H1 (cell line): Measurements from ENCODE around the gene ZNF280B. TPM values are rescaled to one million over a fixed set of nuclear protein-coding genes. Genes with fewer than 3 reads are reported as not detected.

ENCODE experiments used
- CTCF ChIA-PET: fragments of 300-600 bp; sonication (Branson Sonifier 250); formaldehyde crosslinking; loops from one replicate; lab custom pipeline; 2021; ENCODE audit not compliant: partially characterized antibody; lab: Charles Lee
- POLR2A ChIA-PET: fragments of 300-600 bp; sonication (Branson Sonifier 250); formaldehyde crosslinking; loops from one replicate; lab custom pipeline; 2021; ENCODE audit warnings: inconsistent platforms; ENCODE audit not compliant: partially characterized antibody; lab: Charles Lee
- DNase-seq, 2 experiments: peaks; one replicate each; pipeline versions ENCODE4 v3.0.0 to v3.0.0-alpha.2; 2010 to 2022; ENCODE audit warnings: low spot score in 2 of 2, low read depth in 1 of 2, mixed read lengths in 1 of 2
- FAIRE-seq: peaks from 2 replicates; lab custom pipeline; 2011; peaks lifted over from hg19 to GRCh38; lab: Jason Lieb, UNC
- H2AFZ ChIP-seq: 2 replicates; pipeline ENCODE4 v1.8.1; 2012; ENCODE audit warnings: low read length, inconsistent platforms
- H2AK5ac ChIP-seq: 2 replicates; pipeline ENCODE4 v1.6.1; 2013; ENCODE audit warnings: low read depth, low read length
- H2BK120ac ChIP-seq: replicated peaks from 2 replicates; pipeline ENCODE3; 2013; ENCODE audit warnings: low read depth, low read length, inconsistent platforms
- H2BK12ac ChIP-seq: 2 replicates; pipeline ENCODE4 v1.6.1; 2013; ENCODE audit warnings: low read depth, low read length
- H2BK15ac ChIP-seq: 2 replicates; pipeline ENCODE4 v1.6.1; 2013; ENCODE audit warnings: low read length
- H2BK20ac ChIP-seq: 2 replicates; pipeline ENCODE4 v1.6.1; 2013; ENCODE audit warnings: low read length
- H2BK5ac ChIP-seq: 2 replicates; pipeline ENCODE4 v1.6.1; 2013; ENCODE audit warnings: low read depth, low read length
- H3K14ac ChIP-seq: 2 replicates; pipeline ENCODE4 v1.6.1; 2013; ENCODE audit warnings: inconsistent platforms; ENCODE audit not compliant: insufficient read length
- H3K18ac ChIP-seq: 2 replicates; pipeline ENCODE4 v1.6.1; 2013; ENCODE audit warnings: low read length; ENCODE audit errors: extremely low read depth
- H3K23ac ChIP-seq: 2 replicates; pipeline ENCODE4 v1.6.1; 2013; ENCODE audit warnings: inconsistent platforms; ENCODE audit not compliant: insufficient read length
- H3K23me2 ChIP-seq: 2 replicates; pipeline ENCODE4 v1.6.1; 2013; ENCODE audit warnings: low read depth, low read length
- H3K27ac ChIP-seq: 2 replicates; pipeline ENCODE4 v1.6.1; 2011; ENCODE audit warnings: low read depth, low read length, inconsistent platforms
- H3K27me3 ChIP-seq, 4 experiments: replicated peaks in 1 of 4; 1 replicate in 1 of 4; 2 replicates in 3 of 4; pipeline versions ENCODE4 v1.6.1 to v1.8.1; 2011 to 2013; ENCODE audit warnings: low read length in 3 of 4, mild to moderate bottlenecking in 3 of 4, inconsistent platforms in 2 of 4, mixed read lengths in 2 of 4, moderate library complexity in 1 of 4; ENCODE audit not compliant: control insufficient read depth in 3 of 4, insufficient read depth in 3 of 4; ENCODE audit errors: extremely low read depth in 1 of 4
- H3K36me3 ChIP-seq, 4 experiments: 2 replicates each; pipeline versions ENCODE4 v1.6.1 to v1.8.1; 2011 to 2013; ENCODE audit warnings: mild to moderate bottlenecking in 4 of 4, low read length in 3 of 4, moderate library complexity in 2 of 4, control low read depth in 1 of 4, inconsistent platforms in 1 of 4; ENCODE audit not compliant: insufficient read depth in 4 of 4, control insufficient read depth in 2 of 4
- H3K4ac ChIP-seq: replicated peaks from 2 replicates; pipeline ENCODE3; 2013; ENCODE audit warnings: low read length, low read depth, mixed read lengths, inconsistent platforms; ENCODE audit not compliant: insufficient read length
- H3K4me1 ChIP-seq, 4 experiments: replicated peaks in 1 of 4; 1 replicate in 1 of 4; 2 replicates in 3 of 4; pipeline versions ENCODE4 v1.6.1 to v1.8.1; 2011 to 2013; ENCODE audit warnings: low read length in 3 of 4, inconsistent platforms in 2 of 4, mixed read lengths in 1 of 4; ENCODE audit not compliant: insufficient read depth in 4 of 4, control insufficient read depth in 3 of 4
- H3K4me2 ChIP-seq, 2 experiments: 2 replicates each; pipeline versions ENCODE4 v1.6.1 to v1.8.1; 2011 to 2013; ENCODE audit warnings: low read depth in 2 of 2, low read length in 2 of 2, control low read depth in 1 of 2, inconsistent platforms in 1 of 2, mild to moderate bottlenecking in 1 of 2; ENCODE audit not compliant: insufficient read depth in 1 of 2
- H3K4me3 ChIP-seq, 4 experiments: fragments of 200-600, 300-600 bp in 1 of 4; sonication (generic), shearing (Covaris generic), sonication (Bioruptor Twin) in 1 of 4; 2 replicates each; pipeline versions ENCODE4 v1.5.1 to v1.8.1; 2011 to 2016; ENCODE audit warnings: low read length in 4 of 4, low read depth in 3 of 4, control low read depth in 2 of 4, inconsistent platforms in 2 of 4, mild to moderate bottlenecking in 2 of 4, mixed read lengths in 1 of 4, moderate library complexity in 1 of 4; ENCODE audit not compliant: insufficient read depth in 2 of 4; ENCODE audit errors: extremely low read depth in 1 of 4
- H3K56ac ChIP-seq: replicated peaks from 2 replicates; pipeline ENCODE3; 2013; ENCODE audit warnings: low read depth, mild to moderate bottlenecking, mixed read lengths, low read length, inconsistent platforms; ENCODE audit not compliant: insufficient read length
- H3K79me1 ChIP-seq: 2 replicates; pipeline ENCODE4 v1.6.1; 2013; ENCODE audit warnings: low read depth, low read length, control low read depth
- H3K79me2 ChIP-seq, 2 experiments: 2 replicates each; pipeline versions ENCODE4 v1.6.1 to v1.8.1; 2012 to 2013; ENCODE audit warnings: low read length in 2 of 2, mild to moderate bottlenecking in 2 of 2, inconsistent platforms in 1 of 2; ENCODE audit not compliant: insufficient read depth in 2 of 2, control insufficient read depth in 1 of 2
- H3K9ac ChIP-seq, 4 experiments: replicated peaks in 1 of 4; 1 replicate in 1 of 4; 2 replicates in 3 of 4; pipeline versions ENCODE4 v1.6.1 to v1.8.1; 2011 to 2013; ENCODE audit warnings: low read depth in 3 of 4, low read length in 3 of 4, control low read depth in 2 of 4, mild to moderate bottlenecking in 2 of 4, moderate library complexity in 2 of 4, inconsistent platforms in 1 of 4; ENCODE audit errors: extremely low read depth in 1 of 4
- H3K9me3 ChIP-seq, 2 experiments: 2 replicates each; pipeline versions ENCODE4 v1.6.1 to v1.8.1; 2012 to 2013; ENCODE audit warnings: mild to moderate bottlenecking in 2 of 2, moderate library complexity in 2 of 2, control low read depth in 1 of 2, inconsistent platforms in 1 of 2, low read depth in 1 of 2, low read length in 1 of 2, mixed read lengths in 1 of 2; ENCODE audit not compliant: insufficient read depth in 2 of 2
- H4K20me1 ChIP-seq, 2 experiments: replicated peaks in 1 of 2; 2 replicates each; pipeline versions ENCODE3 to v1.8.1; 2011 to 2013; ENCODE audit warnings: inconsistent platforms in 2 of 2, low read length in 2 of 2, mild to moderate bottlenecking in 1 of 2; ENCODE audit not compliant: insufficient read depth in 2 of 2, control insufficient read depth in 1 of 2
- H4K5ac ChIP-seq: 2 replicates; pipeline ENCODE4 v1.6.1; 2013; ENCODE audit warnings: low read length, low read depth, mixed read lengths, inconsistent platforms; ENCODE audit not compliant: insufficient read length
- H4K8ac ChIP-seq: 2 replicates; pipeline ENCODE4 v1.8.0; 2013; ENCODE audit warnings: mild to moderate bottlenecking, moderate library complexity, low read length, inconsistent platforms; ENCODE audit not compliant: insufficient read depth; ENCODE audit errors: extremely low read depth
- H4K91ac ChIP-seq: replicated peaks from 2 replicates; pipeline ENCODE3; 2013; ENCODE audit warnings: low read length, mixed read lengths, inconsistent platforms; ENCODE audit not compliant: insufficient read length
- EP300 ChIP-seq, 2 experiments: IDR thresholded peaks; 1 replicate in 1 of 2; 2 replicates in 1 of 2; pipeline ENCODE4 v1.6.1; 2011 to 2012; ENCODE audit warnings: low read depth in 2 of 2, low read length in 2 of 2, mild to moderate bottlenecking in 2 of 2, borderline replicate concordance in 1 of 2, inconsistent platforms in 1 of 2, moderate library complexity in 1 of 2
- GTF2F1 ChIP-seq: IDR thresholded peaks from 2 replicates; pipeline ENCODE4 v1.6.1; 2012; ENCODE audit warnings: low read depth, low read length, improper control_type of control experiment, borderline replicate concordance
- JUND ChIP-seq: IDR thresholded peaks from 2 replicates; pipeline ENCODE4 v1.6.1; 2011; ENCODE audit warnings: mild to moderate bottlenecking, improper control_type of control experiment, low read length
- MAX ChIP-seq: IDR thresholded peaks from 2 replicates; pipeline ENCODE4 v1.6.1; 2012; ENCODE audit warnings: inconsistent platforms
- RNF2 ChIP-seq: fragments of 200-900, 300-1000 bp; sonication (generic); IDR thresholded peaks from 2 replicates; pipeline ENCODE4 v1.7.1; 2016; ENCODE audit warnings: borderline replicate concordance, low read depth, mild to moderate bottlenecking, antibody characterized with exemption, low read length; ENCODE audit not compliant: poor library complexity, severe bottlenecking; ENCODE audit errors: missing control alignments
- SRF ChIP-seq: IDR thresholded peaks from 2 replicates; pipeline ENCODE4 v1.6.1; 2011; ENCODE audit warnings: mild to moderate bottlenecking, low read depth, low read length, moderate library complexity
- TBP ChIP-seq: IDR thresholded peaks from 2 replicates; pipeline ENCODE4 v1.6.1; 2011; ENCODE audit warnings: low read depth, low read length, improper control_type of control experiment
- WGBS, 2 experiments: shearing (Covaris generic) in 1 of 2; methylation state at CpG; one replicate each; pipeline versions ENCODE4 v1.1.6 to v1.1.7; 2013 to 2015; ENCODE audit warnings: low lambda C conversion rate in 2 of 2, mixed read lengths in 2 of 2, inconsistent platforms in 1 of 2, low coverage in 1 of 2, missing lambda C conversion rate in 1 of 2; ENCODE audit not compliant: insufficient replicate concordance in 2 of 2, insufficient coverage in 1 of 2, insufficient read length in 1 of 2; ENCODE audit errors: extremely low coverage in 1 of 2, missing lambda C conversion rate in 1 of 2; 5-methylcytosine and 5-hydroxymethylcytosine counted together
- polyA plus RNA-seq, 7 experiments: library from polyadenylated mRNA; depleted of rRNA in 3 of 7; stranded (reverse) in 5 of 7; unstranded in 2 of 7; fragments of >200 nt in 5 of 7; fragments of 200-250 nt in 2 of 7; gene quantifications; 1 replicate in 5 of 7; 2 replicates in 1 of 7; 4 replicates in 1 of 7; pipeline versions ENCODE4 v1.2.1 to v1.2.3, GENCODE V29; 2011 to 2013; ENCODE audit warnings: missing spikeins in 2 of 7, mixed read lengths in 2 of 7
- total RNA-seq: library from RNA; stranded (reverse); fragmentation: NEBNext Ultra II Directional; extraction: Animal tissue kit (Norgen Biotek cat#: 25700); gene quantifications from 2 replicates; pipeline ENCODE4 v1.2.1, GENCODE V29; 2021
- TF ChIP-seq, protein P1 (sequence below), 3 experiments: IDR thresholded peaks; 1 replicate in 2 of 3; 2 replicates in 1 of 3; pipeline versions ENCODE4 v1.5.1 to v1.6.1; 2011; ENCODE audit warnings: low read length in 3 of 3, mild to moderate bottlenecking in 3 of 3, inconsistent platforms in 2 of 3, low read depth in 1 of 3, moderate library complexity in 1 of 3; ENCODE audit not compliant: insufficient read depth in 1 of 3; ENCODE audit errors: control extremely low read depth in 1 of 3
- TF ChIP-seq, protein P2 (sequence below): IDR thresholded peaks from 2 replicates; pipeline ENCODE4 v1.6.1; 2012; ENCODE audit warnings: inconsistent platforms

ZNF280B gene
- total and polyA plus RNA-seq, 2 of the 8 experiments (the other 6 are each of a cell fraction or from before 2014, with no cell fraction given) = 4.8 to 11.7 TPM

- peaks cover 3 to 25% (median 18%) of the 10 kb centered on the region in 4 experiments; a peak in 5 of 7 replicates for H3K27me3 ChIP-seq
- H2BK12ac ChIP-seq = no peak overlapping the region
- POLR2A ChIA-PET = no interaction called here
These were observed 43.4 kb downstream of the ZNF280B start for GRCh38 chr22:22465094-22465602.

More at GRCh38 chr22:22465094-22465602, 43.4 kb downstream of the ZNF280B start:
- Histone ChIP-seq H4K5ac (no peak overlapping the region), H3K14ac (no peak overlapping the region), H3K9me3 (peaks cover 6 to 11% of the 10 kb centered on the region in 2 experiments), H3K4ac (no peak overlapping the region), H3K79me2 (no peaks in the 10 kb centered on the region), H4K8ac (no peak overlapping the region), H2BK20ac (no peak overlapping the region), H3K4me2 (no peak overlapping the region), H3K9ac (no peak overlapping the region), H2BK5ac (no peak overlapping the region)
- TF ChIP-seq RNF2 (no peak), SRF (no peak), MAX (no peak), JUND (no peak), TBP (no peak), GTF2F1 (no peak), EP300 (IDR thresholded peaks at IDR 0.05; ENCODE audit: borderline replicate concordance in 1 of 2, low read depth in 2 of 2, low read length in 2 of 2) (no peak)
- TF ChIP-seq, protein P1, sequence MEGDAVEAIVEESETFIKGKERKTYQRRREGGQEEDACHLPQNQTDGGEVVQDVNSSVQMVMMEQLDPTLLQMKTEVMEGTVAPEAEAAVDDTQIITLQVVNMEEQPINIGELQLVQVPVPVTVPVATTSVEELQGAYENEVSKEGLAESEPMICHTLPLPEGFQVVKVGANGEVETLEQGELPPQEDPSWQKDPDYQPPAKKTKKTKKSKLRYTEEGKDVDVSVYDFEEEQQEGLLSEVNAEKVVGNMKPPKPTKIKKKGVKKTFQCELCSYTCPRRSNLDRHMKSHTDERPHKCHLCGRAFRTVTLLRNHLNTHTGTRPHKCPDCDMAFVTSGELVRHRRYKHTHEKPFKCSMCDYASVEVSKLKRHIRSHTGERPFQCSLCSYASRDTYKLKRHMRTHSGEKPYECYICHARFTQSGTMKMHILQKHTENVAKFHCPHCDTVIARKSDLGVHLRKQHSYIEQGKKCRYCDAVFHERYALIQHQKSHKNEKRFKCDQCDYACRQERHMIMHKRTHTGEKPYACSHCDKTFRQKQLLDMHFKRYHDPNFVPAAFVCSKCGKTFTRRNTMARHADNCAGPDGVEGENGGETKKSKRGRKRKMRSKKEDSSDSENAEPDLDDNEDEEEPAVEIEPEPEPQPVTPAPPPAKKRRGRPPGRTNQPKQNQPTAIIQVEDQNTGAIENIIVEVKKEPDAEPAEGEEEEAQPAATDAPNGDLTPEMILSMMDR (IDR thresholded peaks at IDR 0.05; ENCODE audit: control extremely low read depth in 1 of 3, insufficient read depth in 1 of 3, low read depth in 1 of 3, low read length in 3 of 3) = no peak
- TF ChIP-seq, protein P2, sequence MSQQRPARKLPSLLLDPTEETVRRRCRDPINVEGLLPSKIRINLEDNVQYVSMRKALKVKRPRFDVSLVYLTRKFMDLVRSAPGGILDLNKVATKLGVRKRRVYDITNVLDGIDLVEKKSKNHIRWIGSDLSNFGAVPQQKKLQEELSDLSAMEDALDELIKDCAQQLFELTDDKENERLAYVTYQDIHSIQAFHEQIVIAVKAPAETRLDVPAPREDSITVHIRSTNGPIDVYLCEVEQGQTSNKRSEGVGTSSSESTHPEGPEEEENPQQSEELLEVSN = no peak
- TF ChIP-seq, all 59 proteins: peak for 0
- H4K91ac ChIP-seq = no peak overlapping the region
- H3K23me2 ChIP-seq = no peaks in the 10 kb centered on the region
- no peak overlapping the region for H3K4me3 ChIP-seq
- no peaks in the 10 kb centered on the region for H3K79me1 ChIP-seq
- H3K18ac ChIP-seq = no peak overlapping the region
- no peak overlapping the region for H2AFZ ChIP-seq
- no peaks in the 10 kb centered on the region; a peak in 1 of 8 replicates for H3K36me3 ChIP-seq
- H3K23ac ChIP-seq = no peak overlapping the region
- DNase-seq (no peak), FAIRE-seq (no peak)
- H2AK5ac ChIP-seq = no peak overlapping the region
- H4K20me1 ChIP-seq = no peaks in the 10 kb centered on the region
- H3K27ac ChIP-seq = no peak overlapping the region
- CTCF ChIA-PET = interaction anchor here (0.6 to 12.8 kb wide), 17 partner anchors 8 to 1257 kb away, joined by 3 to 206 read pairs (median 6); partner anchors contain the start of gene ZNF280B
- 79% methylated on average over 7 of the region's 7 CpGs; no CpG with 5 or more reads in 1 of the 2 experiments for WGBS, 2 experiments
- H3K4me1 ChIP-seq = peaks cover 0 to 10% (median 0%) of the 10 kb centered on the region in 4 experiments; a peak in 1 of 7 replicates
- no peak overlapping the region for H2BK15ac ChIP-seq
- H2BK120ac ChIP-seq = no peak overlapping the region
- H3K56ac ChIP-seq = no peak overlapping the region
